HG03064 (cell line): ENCODE results near the gene NUP35.

Experiments
- ATAC-seq: cut with Tn5 transposase; IDR thresholded peaks from one replicate; pipeline ENCODE4 v1.9.1; 2021; ENCODE audit warnings: low read depth; ENCODE audit not compliant: unreplicated experiment

NUP35 gene

GRCh38 chr2:183124222-183124956 lies at the start of gene NUP35:
TSS of gene NUP35 (plus strand) at chr2:183124443. CDS start at chr2:183124458, 15 bp downstream.
- peak; percentile 89 for ATAC-seq

- ATAC-seq: no peak
These were observed 46.1 kb upstream of the NUP35 start for GRCh38 chr2:183078163-183078463.

- peak; percentile 88 for ATAC-seq
These were observed 45.6 kb upstream of the NUP35 start, which contains the start of gene DUSP19 for GRCh38 chr2:183078464-183079138. TSS of gene DUSP19 (plus strand) at chr2:183078747. CDS start at chr2:183078934, 187 bp downstream.

- peak; percentile 29 for ATAC-seq
These were observed 45.0 kb upstream of the NUP35 start for GRCh38 chr2:183079139-183079775.

- ATAC-seq: no peak
These were observed 42.3 kb upstream of the NUP35 start for GRCh38 chr2:183081911-183082310.

- no peak for ATAC-seq
These were observed 36.2 kb upstream of the NUP35 start for GRCh38 chr2:183088061-183088460.

GRCh38 chr2:183089192-183089851 lies 34.9 kb upstream of the NUP35 start:
- ATAC-seq: no peak

GRCh38 chr2:183091318-183091953 lies 32.8 kb upstream of the NUP35 start:
- no peak for ATAC-seq

- no peak for ATAC-seq
These were observed 32.3 kb upstream of the NUP35 start for GRCh38 chr2:183091954-183092345.

- ATAC-seq: peak; percentile 79
These were observed 30.2 kb upstream of the NUP35 start for GRCh38 chr2:183093857-183094657.

GRCh38 chr2:183105402-183106134 lies 18.7 kb upstream of the NUP35 start:
- no peak for ATAC-seq

- ATAC-seq: no peak
These were observed 11.7 kb upstream of the NUP35 start for GRCh38 chr2:183112577-183112976.

- no peak for ATAC-seq
These were observed 10.6 kb upstream of the NUP35 start for GRCh38 chr2:183113630-183114029.

GRCh38 chr2:183117226-183117625 lies 7.0 kb upstream of the NUP35 start:
- ATAC-seq: no peak

GRCh38 chr2:183123117-183123958 lies 905 bp upstream of the NUP35 start:
- ATAC-seq: no peak

- peak; percentile 35 for ATAC-seq
These were observed 353 bp upstream of the NUP35 start for GRCh38 chr2:183123959-183124221.

GRCh38 chr2:183124957-183125255 lies 663 bp downstream of the NUP35 start:
- ATAC-seq: no peak

GRCh38 chr2:183125659-183126341 lies 1.6 kb downstream of the NUP35 start:
- ATAC-seq: no peak
